ENCODE results near the gene HM13. TPM values are rescaled to one million over a fixed set of nuclear protein-coding genes. Genes with fewer than 3 reads are reported as not detected.

Gene HM13
- total RNA-seq, 1 experiment from 2014 or later, result 272 TPM

- no peak overlapping the region for H3K4me2 ChIP-seq
- H3K9me3 ChIP-seq (ENCODE audit: insufficient read depth, low read depth), result no peaks in the 10 kb centered on the region
- H4K20me1 ChIP-seq (ENCODE audit: insufficient read depth), result peaks cover 85% of the 10 kb centered on the region
- no peak for DNase-seq
- H3K27ac ChIP-seq, result no peak overlapping the region
- H3K9me2 ChIP-seq (ENCODE audit: insufficient read depth), result no peaks in the 10 kb centered on the region
- H3K4me1 ChIP-seq (replicated peaks; ENCODE audit: insufficient read depth), result no peaks in the 10 kb centered on the region
- POLR2A ChIA-PET (ENCODE audit: unreplicated experiment), result no interaction called here
- H3F3A ChIP-seq (ENCODE audit: insufficient read depth, low read depth), result peaks cover 19% of the 10 kb centered on the region; the same call in 1 of the 2 replicates
- intact Hi-C loops (cut with micrococcal nuclease; ENCODE audit: unreplicated experiment), result no loop called here
- no peak overlapping the region for H3K4me3 ChIP-seq
- H3K27me3 ChIP-seq (ENCODE audit: insufficient read depth, low read depth), result no peaks in the 10 kb centered on the region
- H3K79me2 ChIP-seq (ENCODE audit: low read depth), result peaks cover 77% of the 10 kb centered on the region
- no TSS peak for BruUV-seq (replicated peaks)
- CTCF ChIA-PET, result interaction anchor here (0.6 kb wide), 1 partner anchor 34 kb away, joined by 3 read pairs; no protein-coding TSS in a partner anchor
- peaks cover 34% of the 10 kb centered on the region for H3K36me3 ChIP-seq (ENCODE audit: low read depth)
- TF ChIP-seq, protein P1, sequence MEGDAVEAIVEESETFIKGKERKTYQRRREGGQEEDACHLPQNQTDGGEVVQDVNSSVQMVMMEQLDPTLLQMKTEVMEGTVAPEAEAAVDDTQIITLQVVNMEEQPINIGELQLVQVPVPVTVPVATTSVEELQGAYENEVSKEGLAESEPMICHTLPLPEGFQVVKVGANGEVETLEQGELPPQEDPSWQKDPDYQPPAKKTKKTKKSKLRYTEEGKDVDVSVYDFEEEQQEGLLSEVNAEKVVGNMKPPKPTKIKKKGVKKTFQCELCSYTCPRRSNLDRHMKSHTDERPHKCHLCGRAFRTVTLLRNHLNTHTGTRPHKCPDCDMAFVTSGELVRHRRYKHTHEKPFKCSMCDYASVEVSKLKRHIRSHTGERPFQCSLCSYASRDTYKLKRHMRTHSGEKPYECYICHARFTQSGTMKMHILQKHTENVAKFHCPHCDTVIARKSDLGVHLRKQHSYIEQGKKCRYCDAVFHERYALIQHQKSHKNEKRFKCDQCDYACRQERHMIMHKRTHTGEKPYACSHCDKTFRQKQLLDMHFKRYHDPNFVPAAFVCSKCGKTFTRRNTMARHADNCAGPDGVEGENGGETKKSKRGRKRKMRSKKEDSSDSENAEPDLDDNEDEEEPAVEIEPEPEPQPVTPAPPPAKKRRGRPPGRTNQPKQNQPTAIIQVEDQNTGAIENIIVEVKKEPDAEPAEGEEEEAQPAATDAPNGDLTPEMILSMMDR (conservative IDR thresholded peaks at IDR 0.05), result no peak
- TF ChIP-seq EZH2 (IDR thresholded peaks at IDR 0.05; ENCODE audit: low read depth), result no peak
- no peak overlapping the region for H2AFZ ChIP-seq
These were observed 9.4 kb downstream of the HM13 start for GRCh38 chr20:31523361-31524283.

DNA sequence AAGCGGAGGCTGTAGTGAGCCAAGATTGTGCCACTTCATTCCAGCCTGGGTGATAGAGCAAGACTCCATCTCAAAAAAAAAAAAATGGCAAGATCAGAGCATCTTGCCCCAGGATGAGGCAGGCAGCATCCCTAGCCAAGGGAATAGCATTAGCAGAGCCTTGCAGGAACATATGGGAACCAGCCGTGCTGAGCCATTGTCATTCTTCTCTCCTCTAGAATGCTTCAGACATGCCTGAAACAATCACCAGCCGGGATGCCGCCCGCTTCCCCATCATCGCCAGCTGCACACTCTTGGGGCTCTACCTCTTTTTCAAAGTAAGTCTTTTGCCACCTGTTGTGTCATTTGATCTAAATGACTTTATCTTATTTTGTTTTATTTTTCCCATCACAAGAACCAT lies 13.0 kb downstream of the HM13 start:
- Histone ChIP-seq H3K4me2 (no peak overlapping the region), H3K9me2 (ENCODE audit: insufficient read depth) (no peaks in the 10 kb centered on the region), H3F3A (ENCODE audit: insufficient read depth, low read depth) (peaks cover 4% of the 10 kb centered on the region; the same call in 1 of the 2 replicates), H3K9me3 (ENCODE audit: insufficient read depth, low read depth) (no peaks in the 10 kb centered on the region), H3K4me3 (no peak overlapping the region), H3K27ac (no peak overlapping the region), H2AFZ (no peak overlapping the region), H3K27me3 (ENCODE audit: insufficient read depth, low read depth) (no peaks in the 10 kb centered on the region), H4K20me1 (ENCODE audit: insufficient read depth) (peaks cover 63% of the 10 kb centered on the region), H3K36me3 (ENCODE audit: low read depth) (peaks cover 53% of the 10 kb centered on the region), H3K79me2 (ENCODE audit: low read depth) (peaks cover 46% of the 10 kb centered on the region), H3K4me1 (replicated peaks; ENCODE audit: insufficient read depth) (no peaks in the 10 kb centered on the region)
- no peak for DNase-seq
- intact Hi-C loops (cut with micrococcal nuclease; ENCODE audit: unreplicated experiment), result no loop called here
- POLR2A ChIA-PET (ENCODE audit: unreplicated experiment), result no interaction called here
- no TSS peak for BruUV-seq (replicated peaks)
- CTCF ChIA-PET, result no interaction called here
- TF ChIP-seq, protein P1 (conservative IDR thresholded peaks at IDR 0.05), result no peak
- TF ChIP-seq EZH2 (IDR thresholded peaks at IDR 0.05; ENCODE audit: low read depth), result no peak

DNA sequence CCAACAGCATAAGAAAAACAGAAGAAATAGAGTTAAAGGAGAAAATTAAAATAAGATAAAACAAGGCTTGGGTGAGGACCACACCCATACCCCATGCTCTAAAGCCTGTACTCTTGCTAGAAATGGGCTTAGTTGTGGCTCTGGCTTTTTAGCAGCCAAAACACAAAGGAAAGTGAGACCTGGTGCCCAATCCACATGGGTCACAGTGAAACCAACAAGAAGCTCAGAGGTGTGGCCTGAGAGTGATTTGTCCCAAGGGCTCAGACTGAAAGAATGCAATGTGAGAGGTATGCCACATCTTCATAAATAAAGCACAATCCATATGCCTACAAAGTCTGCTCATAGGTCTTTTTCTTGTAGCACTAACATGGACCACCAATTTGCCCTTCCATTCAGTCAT lies 21.1 kb downstream of the HM13 start:
- Histone ChIP-seq H3K4me2 (no peak overlapping the region), H3K36me3 (ENCODE audit: low read depth) (peaks cover 35% of the 10 kb centered on the region), H3K27ac (no peak overlapping the region), H3K9me2 (ENCODE audit: insufficient read depth) (no peaks in the 10 kb centered on the region), H3K4me3 (no peak overlapping the region), H3K27me3 (ENCODE audit: insufficient read depth, low read depth) (no peaks in the 10 kb centered on the region), H3K9me3 (ENCODE audit: insufficient read depth, low read depth) (no peaks in the 10 kb centered on the region), H4K20me1 (ENCODE audit: insufficient read depth) (peaks cover 25% of the 10 kb centered on the region), H3K79me2 (ENCODE audit: low read depth) (peaks cover 14% of the 10 kb centered on the region), H2AFZ (no peak overlapping the region), H3K4me1 (replicated peaks; ENCODE audit: insufficient read depth) (peaks cover 21% of the 10 kb centered on the region), H3F3A (ENCODE audit: insufficient read depth, low read depth) (peaks cover 20% of the 10 kb centered on the region; the same call in 1 of the 2 replicates)
- no TSS peak for BruUV-seq (replicated peaks)
- POLR2A ChIA-PET (ENCODE audit: unreplicated experiment), result interaction anchor here (0.5 kb wide), 1 partner anchor 223 kb away, joined by 3 read pairs; no protein-coding TSS in a partner anchor
- intact Hi-C loops (cut with micrococcal nuclease; ENCODE audit: unreplicated experiment), result no loop called here
- CTCF ChIA-PET, result no interaction called here
- no peak for DNase-seq
- TF ChIP-seq, protein P1 (conservative IDR thresholded peaks at IDR 0.05), result no peak
- no peak for TF ChIP-seq EZH2 (IDR thresholded peaks at IDR 0.05; ENCODE audit: low read depth)

All from PC-9 (cell line).